Stimulated activated CD4-positive, alpha-beta T cell treated with anti-CD3 and anti-CD28 coated beads, Interleukin-12 subunit alpha, Interleukin-12 subunit beta, amount 100 ng/mL, for 48 hours (primary cell): ENCODE results near the gene TMLHE.
"Not testable (repeated sequence)": the region's sequence is repeated elsewhere in the genome, so short reads cannot be mapped to it uniquely, and the experiment has no call there.

Experiments used
- DNase-seq, 3 donors: peaks; one replicate each; pipeline ENCODE4 v3.0.0-alpha.2; 2020; ENCODE audit warnings: low read depth in 2 of 3, low spot score in 1 of 3

Gene TMLHE

DNA sequence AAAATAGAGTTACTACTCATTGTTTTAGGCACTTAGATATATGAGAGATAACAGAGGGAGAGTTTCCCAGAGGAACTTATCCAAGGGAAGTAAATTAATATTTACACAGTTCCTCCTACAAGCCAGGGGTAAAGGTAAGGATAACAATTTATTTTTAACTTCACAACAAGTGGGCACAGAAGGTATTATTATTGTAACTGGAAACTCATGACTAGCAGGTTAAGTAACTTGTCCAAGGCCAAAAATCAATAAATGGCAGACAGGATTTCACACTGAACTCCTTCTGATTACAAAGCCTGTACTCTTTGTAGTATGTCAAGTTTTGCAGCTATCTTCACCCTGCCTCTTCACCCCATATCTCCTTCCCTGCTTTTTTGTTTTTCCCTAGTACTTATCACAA lies 107.5 kb downstream of the TMLHE start:
- DNase-seq, result no peak

DNA sequence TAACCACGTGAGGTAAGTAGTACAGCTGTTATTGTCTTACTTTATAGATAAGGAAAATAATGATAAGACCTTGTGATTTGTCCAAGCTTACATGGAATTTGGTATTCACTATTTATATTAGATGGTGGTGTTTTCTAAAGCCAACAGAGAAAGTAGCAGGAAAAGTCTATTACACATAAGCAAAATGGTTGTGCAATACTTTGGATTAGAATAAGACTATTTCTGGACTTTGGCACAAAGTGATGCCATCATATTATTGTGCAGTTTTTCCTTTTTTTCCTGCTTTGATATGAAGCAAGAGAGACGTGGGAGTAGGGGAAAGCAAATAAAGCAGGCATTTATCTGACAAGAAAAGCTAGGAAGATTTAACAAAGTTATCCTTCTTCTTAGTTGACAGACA lies 117.6 kb downstream of the TMLHE start:
- DNase-seq, result not testable (repeated sequence)

DNA sequence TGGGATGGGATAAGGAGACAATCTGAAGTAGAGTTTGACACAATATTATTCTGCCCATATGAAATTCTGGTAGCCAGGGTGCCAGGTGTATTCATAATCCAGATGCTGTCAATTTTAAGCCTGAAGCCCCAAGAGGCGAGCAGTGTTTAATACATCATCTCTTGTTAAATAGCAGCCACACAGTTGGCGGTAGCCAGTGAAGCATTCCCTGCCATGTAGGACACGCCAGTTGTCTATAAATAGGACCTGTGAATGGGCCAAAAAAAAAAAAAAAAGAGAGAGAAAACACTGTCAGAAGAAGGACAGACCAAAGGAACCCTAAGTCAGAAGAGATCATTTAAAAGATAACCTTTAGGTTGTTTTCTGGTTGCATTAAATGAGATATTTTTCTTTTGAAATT lies 121.3 kb downstream of the TMLHE start:
- DNase-seq, result not testable (repeated sequence)

DNA sequence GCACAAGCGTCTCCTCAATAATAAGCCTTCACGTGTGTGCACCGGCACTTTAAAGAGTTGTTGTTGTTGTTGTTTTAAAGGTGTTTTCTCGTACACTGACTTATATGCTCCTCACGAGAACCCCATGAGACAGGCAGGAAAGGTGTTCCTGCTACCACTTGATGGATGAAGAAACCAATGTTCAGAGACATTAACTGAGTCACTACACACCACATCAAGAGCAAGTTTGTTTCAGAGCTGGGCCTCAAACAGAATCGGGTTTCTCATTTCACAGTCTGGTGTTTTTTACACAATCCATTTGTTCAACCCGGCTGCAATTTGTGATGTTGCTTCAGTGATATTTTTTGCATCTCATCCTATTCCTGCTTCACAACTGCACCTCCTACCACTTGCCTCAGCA lies 135.6 kb downstream of the TMLHE start:
- DNase-seq, result not testable (repeated sequence)

DNA sequence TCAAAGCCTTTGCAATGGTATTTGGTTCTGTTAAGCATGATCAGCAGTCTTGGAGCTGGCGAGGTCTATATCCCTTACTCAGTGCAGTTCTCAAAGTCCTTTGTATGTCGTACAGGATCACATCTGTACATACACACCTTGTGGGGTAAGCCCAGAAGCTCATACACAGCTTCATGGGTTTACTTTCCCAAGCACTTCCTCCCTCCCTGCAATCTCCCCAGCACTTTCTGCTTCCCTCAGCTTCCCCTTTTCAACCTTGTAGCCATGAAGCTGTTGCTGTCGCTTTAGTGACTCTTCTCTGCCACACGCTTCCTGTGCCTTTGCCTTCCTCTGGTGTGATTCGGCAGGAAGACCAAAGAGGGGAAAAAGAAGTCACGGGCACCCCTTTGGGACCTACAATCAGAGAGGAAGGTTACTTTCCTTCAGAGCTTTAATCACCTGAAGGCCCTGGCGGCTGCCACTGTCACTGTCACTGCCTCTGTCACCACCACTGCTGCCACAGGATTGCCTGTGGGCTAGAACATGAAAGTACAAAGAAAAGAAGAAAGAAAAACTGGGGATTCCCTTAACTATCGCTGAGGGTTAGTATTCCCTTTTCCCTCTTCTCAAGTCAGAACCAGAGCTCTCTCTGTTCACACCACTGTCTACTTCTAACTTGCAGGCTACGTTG lies 146.3 kb downstream of the TMLHE start:
- not testable (repeated sequence) for DNase-seq

DNA sequence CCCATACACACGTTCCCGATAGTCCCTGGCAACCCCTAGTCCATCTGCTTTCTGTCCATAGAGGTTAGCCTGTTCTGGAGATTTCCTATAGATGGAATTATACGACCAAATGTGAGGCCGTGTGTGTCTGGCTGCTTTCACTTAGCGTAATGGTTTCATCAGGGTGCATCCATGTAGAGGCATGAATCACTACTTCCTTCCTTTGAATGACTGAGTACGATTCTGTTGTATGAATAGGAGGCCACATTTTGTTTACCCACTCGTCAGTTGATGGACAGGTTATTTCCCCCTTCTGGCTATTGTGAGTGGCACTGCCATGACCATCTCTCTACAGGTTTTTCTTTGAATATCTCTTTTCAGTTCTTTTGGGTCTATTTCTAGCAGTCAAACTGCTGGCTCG lies 152.3 kb downstream of the TMLHE start:
- DNase-seq, result not testable (repeated sequence)

DNA sequence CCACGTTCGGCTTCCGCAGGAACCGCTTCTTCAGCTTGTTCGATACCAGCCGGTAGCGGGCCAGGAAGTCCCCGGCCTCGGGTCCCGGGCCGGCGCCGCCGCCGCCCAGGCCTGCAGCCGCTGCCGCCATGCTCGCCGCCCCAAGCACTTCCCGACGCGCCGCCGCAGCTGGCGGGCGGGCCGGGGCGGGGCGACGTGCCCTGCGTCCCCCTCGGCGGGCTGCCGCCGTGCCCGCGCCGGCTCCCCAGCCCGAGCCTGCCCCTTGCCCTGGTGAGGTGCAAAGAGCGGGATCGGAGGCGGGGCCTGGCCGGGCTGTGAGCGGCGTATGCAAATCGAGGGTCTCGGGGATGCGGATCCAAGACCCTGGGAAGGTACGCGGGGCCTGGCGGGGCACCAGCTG lies 154.3 kb downstream of the TMLHE start, which contains the start of gene F8A3:
TSS of gene F8A3 (minus strand) at position 150 of the 400 bp plus-strand sequence. CDS start at position 130, 20 bp downstream.
- not testable (repeated sequence) for DNase-seq

DNA sequence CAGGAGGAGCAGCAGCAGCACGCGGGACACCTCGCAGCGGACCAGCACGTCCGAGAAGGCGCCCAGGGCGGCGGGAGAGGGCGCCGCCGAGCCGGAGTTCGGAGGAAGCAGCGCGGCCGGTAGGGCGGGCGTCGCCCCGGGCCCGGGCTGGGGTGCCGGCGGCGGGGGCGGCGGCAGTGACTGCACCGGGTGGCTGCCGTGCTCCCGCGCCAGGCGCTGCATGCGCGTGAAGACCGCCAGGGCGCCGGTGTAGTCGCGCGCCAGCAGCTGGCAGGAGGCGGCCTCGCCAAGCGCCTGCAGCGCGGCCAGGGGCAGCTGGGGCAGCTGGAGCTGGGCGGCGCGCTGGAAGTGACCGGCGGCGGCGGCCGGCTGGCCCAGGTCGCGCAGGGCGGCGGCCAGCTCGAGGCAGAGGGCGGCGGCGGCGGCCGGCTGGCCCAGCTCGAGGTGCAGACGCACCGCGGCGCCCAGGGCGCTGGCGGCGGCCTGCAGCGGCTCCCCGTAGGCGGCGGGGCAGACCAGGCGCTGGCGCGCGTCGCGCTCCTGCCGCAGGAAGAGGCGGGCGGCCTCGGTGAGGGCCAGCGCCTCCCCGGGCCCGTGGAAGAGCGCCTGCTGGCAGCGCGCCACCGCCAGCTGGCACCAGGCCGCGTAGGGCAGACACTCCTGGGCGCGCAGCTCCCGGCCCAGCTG lies 154.8 kb downstream of the TMLHE start:
- DNase-seq, result not testable (repeated sequence)

DNA sequence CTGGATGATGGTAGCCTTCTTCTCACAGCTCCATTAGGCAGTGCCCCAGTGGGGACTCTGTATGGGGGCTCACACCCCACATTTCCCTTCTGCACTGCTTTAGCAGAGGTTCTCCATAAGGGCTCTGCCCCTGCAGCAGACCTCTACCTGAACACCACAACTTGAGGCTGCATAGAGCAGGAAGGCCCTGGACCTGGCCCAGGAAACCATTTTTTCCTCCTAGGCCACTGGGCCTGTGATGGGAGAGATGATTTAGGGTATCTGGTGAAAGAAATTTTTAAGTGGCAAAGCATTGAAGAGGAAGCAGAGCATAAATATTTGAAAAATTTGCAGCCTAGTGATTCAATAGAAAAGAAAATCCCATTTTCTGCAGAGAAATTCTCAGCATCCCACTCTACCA lies 171.7 kb downstream of the TMLHE start:
- DNase-seq, result no peak
